ENCODE measurements around the gene TNIK.

Gene TNIK

GRCh38 chr3:171013822-171014748 lies 446.1 kb downstream of the TNIK start:
- no peak for DNase-seq

GRCh38 chr3:171011873-171012336 lies 448.3 kb downstream of the TNIK start:
- DNase-seq, result no peak

Data from effector CD8-positive, alpha-beta T cell (primary cell).